ENCODE results near the gene IL16. TPM values are rescaled to one million over a fixed set of nuclear protein-coding genes. Genes with fewer than 3 reads are reported as not detected.

Gene IL16
- total and polyA plus RNA-seq, 9 of the 15 experiments (the other 6 are each of a cell fraction or from before 2014, with no cell fraction given): 1.4 to 18.8 (median 10.6) TPM

DNA sequence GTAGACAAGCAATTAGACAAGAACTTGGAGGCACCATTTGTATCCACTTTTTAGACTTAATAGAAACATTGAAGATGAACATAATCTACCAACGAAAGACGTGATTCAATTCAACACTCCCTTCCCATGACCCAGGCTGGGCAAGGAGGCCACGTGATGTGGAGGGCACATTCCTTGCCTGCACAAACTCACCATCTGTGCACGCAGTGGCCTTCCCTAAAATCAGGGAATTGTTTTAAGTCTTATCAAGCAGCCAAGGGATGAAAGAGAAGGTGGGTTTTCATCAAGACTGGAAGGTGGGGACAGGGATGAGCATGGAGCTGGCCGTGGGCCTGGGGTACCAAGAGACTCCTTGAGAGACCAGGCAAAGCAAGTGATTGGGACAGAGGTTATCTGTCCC is 113.8 kb downstream of the IL16 start:
- Histone ChIP-seq H3K27me3 (ENCODE audit: control insufficient read depth in 2 of 2, insufficient read depth in 2 of 2, low read length in 2 of 2) (no peaks in the 10 kb centered on the region), H3K4me3 (no peak overlapping the region), H2AFZ (ENCODE audit: low read depth, low read length) (no peak overlapping the region), H3K9me3 (replicated peaks; ENCODE audit: control insufficient read depth, insufficient read depth, low read depth, low read length) (no peaks in the 10 kb centered on the region), H3K27ac (ENCODE audit: extremely low read depth, low read depth, low read length) (no peak overlapping the region), H3K9me1 (ENCODE audit: control insufficient read depth, insufficient read depth, low read length) (no peaks in the 10 kb centered on the region), H3K4me1 (replicated peaks in 1 of 2; ENCODE audit: control insufficient read depth in 2 of 2, insufficient read depth in 2 of 2, low read length in 2 of 2) (no peaks in the 10 kb centered on the region), H3K36me3 (ENCODE audit: control insufficient read depth, insufficient read depth, low read length) (peaks cover 16% of the 10 kb centered on the region; the same call in 1 of the 3 replicates), H3K4me2 (ENCODE audit: insufficient read depth, low read length) (no peak overlapping the region), H3K79me2 (ENCODE audit: control insufficient read depth, insufficient read depth, low read length) (no peaks in the 10 kb centered on the region), H4K20me1 (replicated peaks; ENCODE audit: control insufficient read depth, insufficient read depth, low read length) (no peaks in the 10 kb centered on the region; the same call in 1 of the 2 replicates), H3K9ac (ENCODE audit: insufficient read depth in 1 of 2, low read depth in 2 of 2, low read length in 2 of 2) (no peak overlapping the region)
- POLR2A ChIA-PET: no interaction called here
- no TSS peak for BruUV-seq (replicated peaks)
- 41% methylated on average over 5 of the region's 5 CpGs for WGBS (ENCODE audit: insufficient coverage, low coverage, missing lambda C conversion rate)
- in situ Hi-C loops (cut with MboI) (no loop called here), intact Hi-C loops (cut with micrococcal nuclease) (no loop called here)
- ATAC-seq (no peak), DNase-seq (ENCODE audit: extremely low read depth in 1 of 4, low spot score in 3 of 4) (no peak), FAIRE-seq (no peak)
- CTCF ChIA-PET (ENCODE audit: low intra/inter-chr PET ratio): no interaction called here
- TF ChIP-seq ETV1 (tag; conservative IDR thresholded peaks at IDR 0.05; ENCODE audit: low read depth): no peak
- no peak for TF ChIP-seq FUS (optimal IDR thresholded peaks at IDR 0.05; ENCODE audit: low read depth, low read length)

DNA sequence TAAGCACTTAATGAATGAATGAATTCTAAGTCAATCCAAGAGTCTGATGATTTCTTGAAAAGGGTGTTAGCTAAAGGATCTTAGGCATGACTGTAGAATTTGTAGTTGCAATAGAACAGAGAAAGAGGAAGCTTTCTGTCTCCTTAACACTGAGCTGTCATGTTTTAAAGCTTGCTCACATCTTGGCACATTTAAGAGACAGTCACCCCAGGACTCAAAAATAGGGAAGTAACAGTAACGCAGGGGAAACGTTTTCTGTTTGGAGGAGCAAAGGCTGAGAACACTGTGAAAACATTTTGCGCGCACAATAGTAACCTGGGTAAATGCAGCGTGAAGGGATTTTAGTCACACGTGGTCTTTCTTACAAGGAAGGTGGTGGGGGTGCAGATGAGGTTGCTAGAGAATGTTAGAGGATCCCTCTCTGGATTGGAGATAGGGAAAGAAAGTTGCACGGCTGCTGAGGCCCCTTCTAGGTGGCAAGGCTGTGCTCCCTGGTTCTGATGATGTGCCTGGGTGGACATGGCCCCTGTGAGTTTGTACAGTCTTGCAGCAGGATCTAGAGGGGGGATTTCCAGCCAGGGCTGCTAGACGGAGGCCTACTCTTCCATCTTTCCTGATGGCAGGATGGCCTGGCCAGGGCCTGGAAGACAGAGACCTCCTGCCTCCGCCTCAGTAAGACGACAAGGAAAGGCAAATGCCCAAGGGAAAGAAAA is 115.2 kb downstream of the IL16 start:
- Histone ChIP-seq H4K20me1 (replicated peaks; ENCODE audit: control insufficient read depth, insufficient read depth, low read length) (no peaks in the 10 kb centered on the region; the same call in 1 of the 2 replicates), H3K9me1 (ENCODE audit: control insufficient read depth, insufficient read depth, low read length) (no peaks in the 10 kb centered on the region), H3K9me3 (replicated peaks; ENCODE audit: control insufficient read depth, insufficient read depth, low read depth, low read length) (no peaks in the 10 kb centered on the region), H3K4me1 (replicated peaks in 1 of 2; ENCODE audit: control insufficient read depth in 2 of 2, insufficient read depth in 2 of 2, low read length in 2 of 2) (no peaks in the 10 kb centered on the region), H3K79me2 (ENCODE audit: control insufficient read depth, insufficient read depth, low read length) (no peaks in the 10 kb centered on the region), H3K4me3 (no peak overlapping the region), H2AFZ (ENCODE audit: low read depth, low read length) (no peak overlapping the region), H3K27ac (ENCODE audit: extremely low read depth, low read depth, low read length) (no peak overlapping the region), H3K4me2 (ENCODE audit: insufficient read depth, low read length) (no peak overlapping the region), H3K36me3 (ENCODE audit: control insufficient read depth, insufficient read depth, low read length) (0 out of 3 replicates have a peak, but pooled peaks cover 8% of the 10 kb centered on the region), H3K27me3 (ENCODE audit: control insufficient read depth in 2 of 2, insufficient read depth in 2 of 2, low read length in 2 of 2) (no peaks in the 10 kb centered on the region), H3K9ac (ENCODE audit: insufficient read depth in 1 of 2, low read depth in 2 of 2, low read length in 2 of 2) (no peak overlapping the region)
- ChIA-PET CTCF (ENCODE audit: low intra/inter-chr PET ratio) (no interaction called here), POLR2A (interaction anchor here (1.4 kb wide), 1 partner anchor 12 kb away, joined by 6 read pairs; the partner anchor contains the start of gene STARD5)
- WGBS (ENCODE audit: insufficient coverage, low coverage, missing lambda C conversion rate): 59% methylated on average over 10 of the region's 10 CpGs
- DNase-seq (ENCODE audit: extremely low read depth in 1 of 4, low spot score in 3 of 4) (no peak), ATAC-seq (no peak), FAIRE-seq (no peak)
- in situ Hi-C loops (cut with MboI): no loop called here
- intact Hi-C loops (cut with micrococcal nuclease): no loop called here
- TF ChIP-seq HDAC1 (IDR thresholded peaks at IDR 0.05): no peak
- TF ChIP-seq CCAR2 (IDR thresholded peaks at IDR 0.05; ENCODE audit: low read depth, low read length): no peak
- TF ChIP-seq, protein P1, sequence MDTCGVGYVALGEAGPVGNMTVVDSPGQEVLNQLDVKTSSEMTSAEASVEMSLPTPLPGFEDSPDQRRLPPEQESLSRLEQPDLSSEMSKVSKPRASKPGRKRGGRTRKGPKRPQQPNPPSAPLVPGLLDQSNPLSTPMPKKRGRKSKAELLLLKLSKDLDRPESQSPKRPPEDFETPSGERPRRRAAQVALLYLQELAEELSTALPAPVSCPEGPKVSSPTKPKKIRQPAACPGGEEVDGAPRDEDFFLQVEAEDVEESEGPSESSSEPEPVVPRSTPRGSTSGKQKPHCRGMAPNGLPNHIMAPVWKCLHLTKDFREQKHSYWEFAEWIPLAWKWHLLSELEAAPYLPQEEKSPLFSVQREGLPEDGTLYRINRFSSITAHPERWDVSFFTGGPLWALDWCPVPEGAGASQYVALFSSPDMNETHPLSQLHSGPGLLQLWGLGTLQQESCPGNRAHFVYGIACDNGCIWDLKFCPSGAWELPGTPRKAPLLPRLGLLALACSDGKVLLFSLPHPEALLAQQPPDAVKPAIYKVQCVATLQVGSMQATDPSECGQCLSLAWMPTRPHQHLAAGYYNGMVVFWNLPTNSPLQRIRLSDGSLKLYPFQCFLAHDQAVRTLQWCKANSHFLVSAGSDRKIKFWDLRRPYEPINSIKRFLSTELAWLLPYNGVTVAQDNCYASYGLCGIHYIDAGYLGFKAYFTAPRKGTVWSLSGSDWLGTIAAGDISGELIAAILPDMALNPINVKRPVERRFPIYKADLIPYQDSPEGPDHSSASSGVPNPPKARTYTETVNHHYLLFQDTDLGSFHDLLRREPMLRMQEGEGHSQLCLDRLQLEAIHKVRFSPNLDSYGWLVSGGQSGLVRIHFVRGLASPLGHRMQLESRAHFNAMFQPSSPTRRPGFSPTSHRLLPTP (IDR thresholded peaks at IDR 0.05; ENCODE audit: borderline replicate concordance, extremely low read depth, insufficient read length): no peak
- no peak for TF ChIP-seq SIRT6 (IDR thresholded peaks at IDR 0.05; ENCODE audit: low read depth, low read length)
- TF ChIP-seq, protein P2, sequence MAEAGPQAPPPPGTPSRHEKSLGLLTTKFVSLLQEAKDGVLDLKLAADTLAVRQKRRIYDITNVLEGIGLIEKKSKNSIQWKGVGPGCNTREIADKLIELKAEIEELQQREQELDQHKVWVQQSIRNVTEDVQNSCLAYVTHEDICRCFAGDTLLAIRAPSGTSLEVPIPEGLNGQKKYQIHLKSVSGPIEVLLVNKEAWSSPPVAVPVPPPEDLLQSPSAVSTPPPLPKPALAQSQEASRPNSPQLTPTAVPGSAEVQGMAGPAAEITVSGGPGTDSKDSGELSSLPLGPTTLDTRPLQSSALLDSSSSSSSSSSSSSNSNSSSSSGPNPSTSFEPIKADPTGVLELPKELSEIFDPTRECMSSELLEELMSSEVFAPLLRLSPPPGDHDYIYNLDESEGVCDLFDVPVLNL (CRISPR knock-in tag; IDR thresholded peaks at IDR 0.05; ENCODE audit: low read depth): no peak
- no TSS peak for BruUV-seq (replicated peaks)
